MV-4-11 (cell line): ENCODE results near the gene BAZ2A.
"Not testable (repeated sequence)": the region's sequence is repeated elsewhere in the genome, so short reads cannot be mapped to it uniquely, and the experiment has no call there.

Experiments
- DNase-seq: peaks from one replicate; lab custom pipeline; 2025; lab: John Stamatoyannopoulos, UW

The BAZ2A gene

GRCh38 chr12:56593909-56594621 is 36.1 kb downstream of the BAZ2A start:
- peak; percentile 30 for DNase-seq

GRCh38 chr12:56591961-56592360 is 38.2 kb downstream of the BAZ2A start:
- no peak for DNase-seq

GRCh38 chr12:56591126-56591525 is 39.0 kb downstream of the BAZ2A start:
- no peak for DNase-seq

- DNase-seq: peak; percentile 14
These were observed 39.8 kb downstream of the BAZ2A start for GRCh38 chr12:56590237-56590830.

- DNase-seq: no peak
These were observed 40.3 kb downstream of the BAZ2A start for GRCh38 chr12:56589783-56590182.

- no peak for DNase-seq
These were observed 45.0 kb downstream of the BAZ2A start for GRCh38 chr12:56585098-56585497.

GRCh38 chr12:56581418-56582145 is 48.5 kb downstream of the BAZ2A start:
- no peak for DNase-seq

GRCh38 chr12:56578983-56579546 is 51.1 kb downstream of the BAZ2A start:
- DNase-seq: peak; percentile 12

- DNase-seq: not testable (repeated sequence)
These were observed 52.9 kb downstream of the BAZ2A start for GRCh38 chr12:56577248-56577647.

GRCh38 chr12:56574210-56574609 is 55.9 kb downstream of the BAZ2A start:
- peak; percentile 42 for DNase-seq

- DNase-seq: no peak
These were observed 57.8 kb downstream of the BAZ2A start for GRCh38 chr12:56572288-56572687.

GRCh38 chr12:56571121-56571520 is 59.0 kb downstream of the BAZ2A start:
- no peak for DNase-seq

- no peak for DNase-seq
These were observed 62.0 kb downstream of the BAZ2A start for GRCh38 chr12:56568146-56568545.

GRCh38 chr12:56565510-56566101 is 64.5 kb downstream of the BAZ2A start:
- peak; percentile 64 for DNase-seq

GRCh38 chr12:56551070-56551469 is 79.1 kb downstream of the BAZ2A start:
- no peak for DNase-seq

GRCh38 chr12:56546680-56547079 is 83.4 kb downstream of the BAZ2A start:
- DNase-seq: peak; percentile 25
